Spleen (tissue), 11 donors: Measurements from ENCODE around the gene DUSP5. TPM values are rescaled to one million over a fixed set of nuclear protein-coding genes. Genes with fewer than 3 reads are reported as not detected.
"Not testable (repeated sequence)": the region's sequence is repeated elsewhere in the genome, so short reads cannot be mapped to it uniquely, and the experiment has no call there.

Source experiments
- DNase-seq: peaks from one replicate; pipeline ENCODE4 v3.0.0-alpha.2; 2020
- H3K27ac ChIP-seq, 8 donors: fragments of 200-600 bp; sonication (generic) in 7 of 8; 1 replicate in 4 of 8; 2 replicates in 4 of 8; pipeline versions ENCODE4 v1.5.0 to v1.8.0; 2016 to 2021; ENCODE audit warnings: inconsistent platforms in 4 of 8, mild to moderate bottlenecking in 4 of 8, moderate library complexity in 1 of 8
- H3K27me3 ChIP-seq, 7 donors: fragments of 200-600 bp; sonication (generic) in 6 of 7; replicated peaks in 1 of 7; 1 replicate in 4 of 7; 2 replicates in 3 of 7; pipeline versions ENCODE4 v1.5.0 to v1.8.0; 2016 to 2021; ENCODE audit warnings: inconsistent platforms in 3 of 7, mild to moderate bottlenecking in 1 of 7
- H3K36me3 ChIP-seq, 6 donors: fragments of 200-600 bp; sonication (generic) in 5 of 6; 1 replicate in 4 of 6; 2 replicates in 2 of 6; pipeline versions ENCODE4 v1.5.0 to v1.8.0; 2016 to 2021; ENCODE audit warnings: inconsistent platforms in 2 of 6
- H3K4me1 ChIP-seq, 6 donors: fragments of 200-600 bp; sonication (generic) in 5 of 6; 1 replicate in 3 of 6; 2 replicates in 3 of 6; pipeline versions ENCODE4 v1.5.0 to v1.8.0; 2016 to 2021; ENCODE audit warnings: inconsistent platforms in 3 of 6
- H3K4me3 ChIP-seq, 8 donors: fragments of 200-600 bp; sonication (generic) in 7 of 8; 1 replicate in 4 of 8; 2 replicates in 4 of 8; pipeline versions ENCODE4 v1.5.0 to v1.8.0; 2016 to 2021; ENCODE audit warnings: inconsistent platforms in 4 of 8, mild to moderate bottlenecking in 4 of 8, moderate library complexity in 2 of 8
- H3K9me3 ChIP-seq, 8 donors: fragments of 200-600 bp; sonication (generic) in 7 of 8; 1 replicate in 4 of 8; 2 replicates in 4 of 8; pipeline versions ENCODE4 v1.5.0 to v1.8.0; 2016 to 2021; ENCODE audit warnings: inconsistent platforms in 4 of 8
- CTCF ChIP-seq, 11 experiments: fragments of 200-600 bp in 7 of 11; fragments of 450-650 bp in 4 of 11; sonication (generic) in 4 of 11; IDR thresholded peaks in 8 of 11; conservative IDR thresholded peaks in 3 of 11; 1 replicate in 7 of 11; 2 replicates in 4 of 11; pipeline versions ENCODE4 v1.4.0 to v1.8.0; 2016 to 2021; ENCODE audit warnings: antibody characterized with exemption in 11 of 11, inconsistent platforms in 4 of 11, mild to moderate bottlenecking in 1 of 11
- POLR2A ChIP-seq, 3 donors: fragments of 450-650 bp; IDR thresholded peaks; one replicate each; pipeline ENCODE4 v1.5.1; 2017; ENCODE audit warnings: antibody characterized with exemption in 3 of 3, mild to moderate bottlenecking in 1 of 3
- POLR2AphosphoS5 ChIP-seq, 3 donors: sonication (generic); formaldehyde crosslinking; IDR thresholded peaks; one replicate each; pipeline ENCODE4 v1.5.1; 2017; ENCODE audit warnings: antibody characterized with exemption in 3 of 3
- WGBS, 5 donors: extraction: QIAGEN DNeasy Blood & Tissue Kit in 3 of 5; methylation state at CpG; one replicate each; pipeline versions ENCODE4 v1.1.5 to v1.1.7; 2013 to 2018; 5-methylcytosine and 5-hydroxymethylcytosine counted together
- intact Hi-C: fragments of 100-400 bp; cut with DNase I; formaldehyde crosslinking; loops from one replicate; pipeline ENCODE4 v1.15.0; 2023; ENCODE audit warnings: low total_unique reads
- polyA plus RNA-seq, 3 donors: library from polyadenylated mRNA; stranded (reverse); fragments of 200-250 nt; gene quantifications; one replicate each; pipeline ENCODE4 v1.2.1, GENCODE V29; 2013
- total RNA-seq, 7 donors: library from RNA; depleted of rRNA in 3 of 7; stranded (reverse); fragments of >200 nt in 3 of 7; fragmentation: NEBNext Ultra II Directional in 4 of 7; extraction: Animal tissue kit (Norgen Biotek cat#: 25700) in 4 of 7; gene quantifications; one replicate each; pipeline versions ENCODE4 v1.1.0 to v1.2.1, GENCODE V29; 2016 to 2021
- donor health status: healthy with polysubstance abuse.
- donor health status: DM: no; HTN: no; CAD: no; lungs with moderate emphysema.
- donor health status: DM: no; HTN: no; CAD: no.
- donor health status: Bipolar disorder and iron deficiency.
- donor health status: healthy.
- donor health status: DM: no; HTN: no; CAD: no.
- donor health status: DM: yes; HTN: yes; CAD: no.

Gene DUSP5
- total and polyA plus RNA-seq, 10 donors, result 9.7 to 71.8 (median 30.6) TPM

GRCh38 chr10:110462166-110463095, 35.3 kb upstream of the DUSP5 start:
- H3K27me3 ChIP-seq, result no peaks in the 10 kb centered on the region
- H3K36me3 ChIP-seq, result no peaks in the 10 kb centered on the region
- intact Hi-C loops, result no loop called here
- DNase-seq, result peak; percentile 51
- 89 to 94% (median 90%) methylated on average over 19 of the region's 19 CpGs for WGBS, 5 donors
- TF ChIP-seq CTCF (IDR thresholded peaks at IDR 0.05 in 8 of 11, conservative IDR thresholded peaks at IDR 0.05 in 3 of 11) (no peak), POLR2AphosphoS5 (IDR thresholded peaks at IDR 0.05) (no peak), POLR2A (IDR thresholded peaks at IDR 0.05) (no peak)
- no peak overlapping the region for H3K4me3 ChIP-seq
- H3K27ac ChIP-seq, result no peak overlapping the region
- peaks cover 18 to 42% (median 37%) of the 10 kb centered on the region in 6 donors for H3K4me1 ChIP-seq
- no peaks in the 10 kb centered on the region for H3K9me3 ChIP-seq

- intact Hi-C loops, H3K27me3 ChIP-seq, H3K36me3 ChIP-seq, H3K4me3 ChIP-seq, H3K4me1 ChIP-seq, DNase-seq, H3K9me3 ChIP-seq, H3K27ac ChIP-seq: not testable (repeated sequence)
- 90 to 100% (median 97%) methylated on average over 2 of the region's 2 CpGs for WGBS, 5 donors
Observed at GRCh38 chr10:110468258-110468657, 29.4 kb upstream of the DUSP5 start.

- H3K27me3 ChIP-seq, H3K36me3 ChIP-seq, H3K4me3 ChIP-seq, DNase-seq, H3K27ac ChIP-seq, intact Hi-C loops, H3K4me1 ChIP-seq, H3K9me3 ChIP-seq: not testable (repeated sequence)
- WGBS, 5 donors, result 80 to 90% (median 83%) methylated on average over 4 to 10 of the region's 10 CpGs
Observed at GRCh38 chr10:110470541-110470940, 27.2 kb upstream of the DUSP5 start.

GRCh38 chr10:110471566-110472139, 26.1 kb upstream of the DUSP5 start:
- Histone ChIP-seq H3K27ac (no peak overlapping the region), H3K4me3 (no peak overlapping the region), H3K9me3 (peaks cover 0 to 9% (median 0%) of the 10 kb centered on the region in 8 donors), H3K4me1 (no peaks in the 10 kb centered on the region), H3K36me3 (no peaks in the 10 kb centered on the region), H3K27me3 (no peaks in the 10 kb centered on the region)
- intact Hi-C loops, result no loop called here
- DNase-seq, result no peak
- 90 to 94% (median 90%) methylated on average over 5 of the region's 5 CpGs for WGBS, 5 donors
- TF ChIP-seq CTCF (IDR thresholded peaks at IDR 0.05 in 8 of 11, conservative IDR thresholded peaks at IDR 0.05 in 3 of 11) (no peak), POLR2A (IDR thresholded peaks at IDR 0.05) (no peak), POLR2AphosphoS5 (IDR thresholded peaks at IDR 0.05) (no peak)

GRCh38 chr10:110474017-110474416, 23.7 kb upstream of the DUSP5 start:
- no peak for DNase-seq
- no peaks in the 10 kb centered on the region for H3K4me1 ChIP-seq
- intact Hi-C loops, result no loop called here
- H3K9me3 ChIP-seq, result peaks cover 0 to 8% (median 0%) of the 10 kb centered on the region in 8 donors
- no peak for TF ChIP-seq POLR2AphosphoS5 (IDR thresholded peaks at IDR 0.05)
- TF ChIP-seq CTCF (IDR thresholded peaks at IDR 0.05 in 8 of 11, conservative IDR thresholded peaks at IDR 0.05 in 3 of 11), result no peak
- H3K27me3 ChIP-seq, result no peaks in the 10 kb centered on the region
- 91 to 94% (median 94%) methylated on average over 3 of the region's 3 CpGs for WGBS, 5 donors
- no peaks in the 10 kb centered on the region for H3K36me3 ChIP-seq
- H3K27ac ChIP-seq, result no peak overlapping the region
- H3K4me3 ChIP-seq, result no peak overlapping the region
